CD14-positive monocyte (primary cell): Measurements from ENCODE around the gene RAB39B. TPM values are rescaled to one million over a fixed set of nuclear protein-coding genes. Genes with fewer than 3 reads are reported as not detected.

Experiments
- DNase-seq, 3 donors: peaks; one replicate each; pipeline ENCODE4 v3.0.0-alpha.2; 2011 to 2022
- H2AFZ ChIP-seq: 2 replicates; pipeline ENCODE4 v1.6.0; 2012; ENCODE audit warnings: mild to moderate bottlenecking, low read depth, low read length, inconsistent platforms; ENCODE audit not compliant: insufficient read depth, poor library complexity, severe bottlenecking
- H3K27ac ChIP-seq, 2 donors: 1 replicate in 1 of 2; 2 replicates in 1 of 2; pipeline ENCODE4 v1.5.1; 2012 to 2013; ENCODE audit warnings: low read length in 2 of 2, control low read depth in 1 of 2, inconsistent platforms in 1 of 2, low read depth in 1 of 2, mild to moderate bottlenecking in 1 of 2
- H3K27me3 ChIP-seq, 2 donors: one replicate each; pipeline versions ENCODE4 v1.6.0 to v1.6.1; 2011 to 2013; ENCODE audit warnings: low read length in 2 of 2; ENCODE audit not compliant: control insufficient read depth in 2 of 2, insufficient read depth in 2 of 2
- H3K36me3 ChIP-seq, 2 donors: replicated peaks in 1 of 2; 1 replicate in 1 of 2; 2 replicates in 1 of 2; pipeline versions ENCODE4 v1.5.1 to v1.6.1; 2012 to 2013; ENCODE audit warnings: low read length in 2 of 2, control low read depth in 1 of 2, inconsistent platforms in 1 of 2, mild to moderate bottlenecking in 1 of 2; ENCODE audit not compliant: insufficient read depth in 2 of 2, control insufficient read depth in 1 of 2
- H3K4me1 ChIP-seq, 2 donors: 1 replicate in 1 of 2; 2 replicates in 1 of 2; pipeline versions ENCODE4 v1.5.1 to v1.6.1; 2012 to 2013; ENCODE audit warnings: low read length in 2 of 2, control low read depth in 1 of 2, inconsistent platforms in 1 of 2, mild to moderate bottlenecking in 1 of 2, moderate library complexity in 1 of 2; ENCODE audit not compliant: insufficient read depth in 2 of 2, control insufficient read depth in 1 of 2
- H3K4me2 ChIP-seq: replicated peaks from 2 replicates; pipeline ENCODE3; 2012; ENCODE audit warnings: low read length, moderate library complexity, mild to moderate bottlenecking; ENCODE audit not compliant: poor library complexity, severe bottlenecking; ENCODE audit errors: extremely low read depth
- H3K4me3 ChIP-seq, 3 experiments: fragments of 200-600 bp in 1 of 3; sonication (generic) in 1 of 3; replicated peaks in 1 of 3; 1 replicate in 2 of 3; 2 replicates in 1 of 3; pipeline ENCODE4 v1.5.1; 2011 to 2013; ENCODE audit warnings: low read length in 3 of 3, mild to moderate bottlenecking in 3 of 3, control low read depth in 2 of 3, low read depth in 2 of 3, inconsistent platforms in 1 of 3, moderate library complexity in 1 of 3
- H3K79me2 ChIP-seq: 2 replicates; pipeline ENCODE4 v1.6.0; 2012; ENCODE audit warnings: mild to moderate bottlenecking, control low read depth, inconsistent platforms, low read length, moderate library complexity; ENCODE audit not compliant: insufficient read depth
- H3K9ac ChIP-seq: 2 replicates; pipeline ENCODE4 v1.6.0; 2017; ENCODE audit warnings: low read length, mild to moderate bottlenecking; ENCODE audit not compliant: insufficient read depth, poor library complexity, severe bottlenecking
- H3K9me3 ChIP-seq, 2 donors: replicated peaks in 1 of 2; 1 replicate in 1 of 2; 2 replicates in 1 of 2; pipeline versions ENCODE4 v1.5.1 to v1.6.1; 2012 to 2013; ENCODE audit warnings: low read length in 2 of 2, control low read depth in 1 of 2; ENCODE audit not compliant: control insufficient read depth in 1 of 2, insufficient read depth in 1 of 2
- H4K20me1 ChIP-seq: 2 replicates; pipeline ENCODE4 v1.6.0; 2012; ENCODE audit warnings: mild to moderate bottlenecking, low read length, control low read depth, moderate library complexity; ENCODE audit not compliant: insufficient read depth
- H3K27ac Mint-ChIP-seq, 7 donors: one replicate each; pipeline ENCODE4 v1.8.0; 2020; ENCODE audit warnings: mild to moderate bottlenecking in 7 of 7, mixed read lengths in 7 of 7, moderate library complexity in 6 of 7, inconsistent platforms in 2 of 7
- H3K27me3 Mint-ChIP-seq, 3 donors: one replicate each; pipeline ENCODE4 v1.8.0; 2021 to 2022; ENCODE audit warnings: low read depth in 3 of 3, mild to moderate bottlenecking in 3 of 3, mixed read lengths in 3 of 3, moderate library complexity in 3 of 3, inconsistent platforms in 1 of 3
- H3K36me3 Mint-ChIP-seq, 2 donors: one replicate each; pipeline ENCODE4 v1.8.0; 2020; ENCODE audit warnings: mixed read lengths in 2 of 2, inconsistent platforms in 1 of 2, mild to moderate bottlenecking in 1 of 2
- H3K4me1 Mint-ChIP-seq: one replicate; pipeline ENCODE4 v1.8.0; 2020; ENCODE audit warnings: mild to moderate bottlenecking, mixed read lengths
- H3K4me3 Mint-ChIP-seq, 2 donors: one replicate each; pipeline ENCODE4 v1.8.0; 2020; ENCODE audit warnings: mild to moderate bottlenecking in 2 of 2, mixed read lengths in 2 of 2, moderate library complexity in 1 of 2
- H3K9me3 Mint-ChIP-seq, 7 donors: one replicate each; pipeline ENCODE4 v1.8.0; 2020 to 2022; ENCODE audit warnings: mixed read lengths in 7 of 7, mild to moderate bottlenecking in 6 of 7, moderate library complexity in 6 of 7, inconsistent platforms in 2 of 7
- CTCF ChIP-seq: fragments of 200-600 bp; IDR thresholded peaks from one replicate; pipeline ENCODE4 v1.8.0; 2022; ENCODE audit warnings: antibody characterized with exemption, mild to moderate bottlenecking
- WGBS: methylation state at CpG from one replicate; pipeline ENCODE4 v1.1.5; 2013; ENCODE audit warnings: missing lambda C conversion rate; ENCODE audit not compliant: insufficient coverage; 5-methylcytosine and 5-hydroxymethylcytosine counted together
- intact Hi-C, 2 donors: fragments of 100-400 bp; cut with micrococcal nuclease; formaldehyde crosslinking; loops; one replicate each; pipeline versions ENCODE4 v1.15.0 to v1.15.1; 2023
- polyA plus RNA-seq, 3 donors: library from polyadenylated mRNA; depleted of rRNA in 1 of 3; unstranded in 2 of 3; stranded (reverse) in 1 of 3; fragments of 300-500 nt in 2 of 3; fragments of >200 nt in 1 of 3; fragmentation: Illumina TruSeq in 2 of 3; gene quantifications; 1 replicate in 2 of 3; 2 replicates in 1 of 3; pipeline ENCODE4 v1.2.3, GENCODE V29; 2012 to 2021
- small RNA-seq: library from RNA; depleted of rRNA; stranded (forward); fragments of <200 nt; gene quantifications from one replicate; pipeline ENCODE3, GENCODE V24; 2012; ENCODE audit warnings: low read depth; ENCODE audit not compliant: insufficient read length

RAB39B gene
- polyA plus RNA-seq, 3 donors = 0.20 to 0.41 (median 0.25) TPM

GRCh38 chrX:155211208-155211607 is 53.1 kb downstream of the RAB39B start:
- no peak overlapping the region for H3K4me3 ChIP-seq
- intact Hi-C loops = no loop called here
- H3K9me3 ChIP-seq = no peaks in the 10 kb centered on the region
- Mint-ChIP-seq H3K9me3 (peaks cover 0 to 6% (median under 1%) of the 10 kb centered on the region in 7 donors), H3K4me1 (peaks cover 5% of the 10 kb centered on the region), H3K36me3 (no peaks in the 10 kb centered on the region), H3K4me3 (no peak overlapping the region), H3K27ac (no peak overlapping the region), H3K27me3 (peaks cover 0 to 1% (median 0%) of the 10 kb centered on the region in 3 donors)
- no peak overlapping the region for H3K9ac ChIP-seq
- H3K27ac ChIP-seq = no peak overlapping the region
- H3K4me2 ChIP-seq = no peak overlapping the region
- H4K20me1 ChIP-seq = no peaks in the 10 kb centered on the region
- no peaks in the 10 kb centered on the region for H3K27me3 ChIP-seq
- H3K36me3 ChIP-seq = no peaks in the 10 kb centered on the region
- WGBS = no CpG with 5 or more reads among the region's 3 CpGs
- no peak for DNase-seq
- TF ChIP-seq CTCF = no peak
- no peak overlapping the region for H2AFZ ChIP-seq
- no peaks in the 10 kb centered on the region for H3K79me2 ChIP-seq
- peaks cover 7 to 9% of the 10 kb centered on the region in 2 donors for H3K4me1 ChIP-seq

Small RNAs within 50 kb of the gene (small RNA-seq; reads per million reads assigned to genes)
- not detected for gene AC234781.4

Other genes starting within 250 kb of the RAB39B start
- gene F8, start 241.8 kb downstream of the RAB39B start, polyA plus RNA-seq = 1 to 10 TPM; 1.5 to 4.5 (median 4.3) TPM
- 100 to 1,000 TPM in 2 of 3 donors, 10 to 100 TPM in 1; 42.7 to 166 (median 148) TPM for gene FUNDC2, start 237.6 kb downstream of the RAB39B start, polyA plus RNA-seq
- 10 to 100 TPM in 2 of 3 donors, 1 to 10 TPM in 1; 6.4 to 11.1 (median 10.1) TPM for gene CMC4, start 193.4 kb downstream of the RAB39B start, polyA plus RNA-seq
- 10 to 100 TPM in 2 of 3 donors, 1 to 10 TPM in 1; 1.3 to 23.3 (median 14.8) TPM for gene MTCP1, start 193.4 kb downstream of the RAB39B start, polyA plus RNA-seq
- 10 to 100 TPM in 1 of 3 donors, 1 to 10 TPM in 2; 8.4 to 21.7 (median 10.0) TPM for gene BRCC3, start 193.0 kb downstream of the RAB39B start, polyA plus RNA-seq
- gene VBP1, start 48.0 kb downstream of the RAB39B start, polyA plus RNA-seq = 10 to 100 TPM in 2 of 3 donors, 1 to 10 TPM in 1; 9.4 to 65.9 (median 61.1) TPM
- gene CLIC2, start 70.1 kb upstream of the RAB39B start, polyA plus RNA-seq = 1 to 10 TPM; 1.3 to 3.4 (median 2.0) TPM
- gene F8A2, start 117.6 kb upstream of the RAB39B start, polyA plus RNA-seq = not detected
- gene F8A3, start 194.1 kb upstream of the RAB39B start, polyA plus RNA-seq = 10 to 100 TPM in 1 of 3 donors, 1 to 10 TPM in 1, not detected in 1; 3.6 to 18.2 TPM